ENCODE data around the gene EHMT1.

The EHMT1 gene

DNA sequence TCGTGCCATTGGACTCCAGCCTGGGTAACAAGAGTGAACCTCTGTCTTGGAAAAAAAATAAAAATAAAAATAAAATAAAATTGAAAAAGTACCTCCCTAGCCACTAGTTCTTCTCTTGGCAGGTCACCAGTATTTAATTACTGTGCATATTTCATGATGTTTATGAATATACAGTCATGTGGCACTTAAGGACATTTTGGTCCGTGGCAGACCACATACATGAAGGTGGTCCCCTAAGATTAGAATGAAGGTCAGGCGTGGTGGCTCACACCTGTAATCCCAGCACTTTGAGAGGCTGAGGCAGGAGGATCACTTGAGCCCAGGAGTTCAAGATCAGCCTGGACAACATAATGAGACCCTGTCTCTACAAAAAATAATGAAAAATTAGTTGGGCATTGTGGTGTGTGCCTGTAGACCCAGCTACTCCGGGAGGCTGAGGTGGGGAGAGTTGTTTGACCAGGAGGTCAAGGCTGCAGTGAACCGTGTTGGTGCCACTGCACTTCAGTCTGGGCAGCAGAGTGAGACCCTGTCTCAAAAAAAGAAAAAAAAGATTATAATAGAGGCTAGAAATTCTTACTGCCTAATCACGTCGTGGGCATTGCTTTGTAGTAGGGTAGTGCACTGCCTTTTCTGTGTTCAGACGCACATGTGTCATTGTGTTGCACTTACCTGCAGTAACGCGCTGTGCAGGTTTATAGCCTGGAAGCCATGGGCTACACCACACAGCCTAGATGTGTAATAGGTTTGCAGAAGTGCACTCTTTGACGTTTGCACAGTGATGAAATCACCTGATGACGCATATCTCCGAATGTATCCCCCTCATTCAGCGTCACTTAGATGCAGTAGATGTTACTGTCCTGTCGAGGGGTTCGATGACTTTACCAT, 12.8 kb downstream of the EHMT1 start:
- no peak for DNase-seq
- Mint-ChIP-seq H3K9me3 (no peaks in the 10 kb centered on the region), H3K36me3 (ENCODE audit: insufficient read depth) (peaks cover 28% of the 10 kb centered on the region), H3K27ac (peak overlapping the region in 1 of 2 donors; percentile 79), H3K4me3 (no peak overlapping the region), H3K4me1 (ENCODE audit: low read depth in 2 of 2) (peaks cover 40 to 45% of the 10 kb centered on the region in 2 donors), H3K27me3 (no peaks in the 10 kb centered on the region)
- no peak for ATAC-seq (replicated peaks)

DNA sequence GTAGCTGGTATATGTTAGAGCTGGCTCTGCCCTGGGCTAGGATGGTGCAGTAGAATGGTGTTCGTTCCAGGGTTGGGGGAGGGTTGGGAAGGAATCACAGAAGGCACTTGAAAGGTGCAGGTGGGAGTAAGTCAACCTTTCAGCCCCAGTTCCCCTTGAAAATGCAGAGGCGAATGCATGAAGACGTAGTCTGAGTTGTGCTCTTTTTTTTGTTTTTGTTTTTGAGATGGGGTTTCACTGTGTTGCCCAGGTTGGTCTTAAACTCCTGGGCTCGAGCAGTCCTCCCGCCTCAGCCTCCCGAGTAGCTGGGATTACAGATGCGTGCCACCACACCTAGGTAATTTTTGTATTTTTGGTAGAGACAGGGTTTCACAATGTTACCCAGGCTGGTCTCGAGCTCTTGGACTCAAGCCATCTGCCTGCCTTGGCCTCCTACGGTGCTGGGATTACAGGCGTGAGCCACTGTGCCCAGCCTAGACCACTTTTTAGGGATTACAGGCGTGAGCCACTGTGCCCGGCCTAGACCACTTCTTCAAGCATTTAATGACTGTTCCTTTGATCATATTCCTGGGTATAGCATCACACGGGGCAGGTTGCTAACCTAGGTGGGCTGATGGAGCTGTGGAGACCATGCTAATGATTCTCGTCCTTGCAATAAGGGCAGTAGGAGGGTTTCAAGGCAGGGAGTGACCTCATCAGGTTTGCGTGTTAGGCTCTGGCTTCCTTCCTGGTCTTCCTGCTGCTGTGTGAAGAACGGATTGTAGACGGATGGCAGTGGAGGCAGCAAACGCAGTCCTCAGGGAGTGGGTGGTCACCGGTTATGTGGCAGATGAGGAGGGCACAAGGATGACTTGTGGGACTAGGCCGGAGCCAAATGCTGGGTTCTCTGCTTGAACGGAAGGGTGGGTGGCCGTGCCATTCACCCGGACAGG, 13.7 kb downstream of the EHMT1 start:
- Mint-ChIP-seq H3K4me3 (peak overlapping the region in 1 of 2 donors; percentile 12), H3K9me3 (no peaks in the 10 kb centered on the region), H3K36me3 (ENCODE audit: insufficient read depth) (peaks cover 22% of the 10 kb centered on the region), H3K27me3 (no peaks in the 10 kb centered on the region), H3K4me1 (ENCODE audit: low read depth in 2 of 2) (peaks cover 40 to 45% of the 10 kb centered on the region in 2 donors), H3K27ac (peak overlapping the region; percentile 14 to 17)
- DNase-seq (no peak), ATAC-seq (replicated peaks) (no peak)

DNA sequence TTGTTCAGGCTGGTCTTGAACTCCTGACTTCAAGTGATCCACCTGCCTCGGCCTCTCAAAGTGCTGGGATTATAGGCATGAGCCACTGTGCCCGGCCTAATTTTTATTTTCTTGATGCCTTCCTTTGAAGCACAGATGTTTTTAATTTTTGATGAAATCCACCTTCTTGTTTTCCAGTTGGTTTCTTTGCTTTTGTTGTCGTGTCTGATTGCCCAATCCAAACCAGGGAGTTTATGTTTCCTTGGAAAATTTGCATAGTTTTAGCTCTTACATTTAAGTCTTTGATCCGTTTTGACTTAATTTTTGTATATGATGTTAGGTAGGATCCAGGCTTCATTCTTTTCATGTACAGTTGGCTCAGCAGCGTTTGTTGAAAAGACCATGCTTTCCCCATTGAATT, 15.2 kb downstream of the EHMT1 start:
- H3K4me3 Mint-ChIP-seq = no peak overlapping the region
- DNase-seq (no peak), ATAC-seq (replicated peaks) (no peak)
- no peaks in the 10 kb centered on the region for H3K27me3 Mint-ChIP-seq
- peaks cover 38 to 43% of the 10 kb centered on the region in 2 donors for H3K4me1 Mint-ChIP-seq (ENCODE audit: low read depth in 2 of 2)
- H3K9me3 Mint-ChIP-seq = no peaks in the 10 kb centered on the region
- H3K27ac Mint-ChIP-seq = peak overlapping the region in 1 of 2 donors; percentile 82
- peaks cover 22% of the 10 kb centered on the region for H3K36me3 Mint-ChIP-seq (ENCODE audit: insufficient read depth)

DNA sequence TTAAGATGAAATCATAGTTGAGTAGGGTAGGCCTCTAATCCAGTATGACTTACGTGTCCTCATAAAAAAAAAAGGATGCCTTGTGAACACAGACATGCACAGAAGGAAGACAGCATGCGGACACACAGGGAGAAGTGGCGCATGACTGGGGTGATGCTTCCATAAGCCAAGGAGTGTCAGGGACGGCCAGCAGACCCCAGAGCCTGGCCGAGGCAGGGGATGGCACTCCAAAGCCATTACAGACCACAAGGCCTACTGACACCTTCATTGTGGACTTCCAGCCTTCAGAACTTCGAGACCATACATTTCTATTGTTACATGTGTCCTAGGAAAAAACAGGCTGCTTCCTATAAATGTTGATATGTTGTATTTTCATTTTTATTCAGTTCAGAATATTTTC, 19.9 kb downstream of the EHMT1 start:
- ATAC-seq (replicated peaks) = no peak
- peak overlapping the region; percentile 67 for H3K4me3 Mint-ChIP-seq
- no peaks in the 10 kb centered on the region for H3K27me3 Mint-ChIP-seq
- H3K9me3 Mint-ChIP-seq = no peaks in the 10 kb centered on the region
- peaks cover 23% of the 10 kb centered on the region for H3K36me3 Mint-ChIP-seq (ENCODE audit: insufficient read depth)
- peaks cover 40 to 45% of the 10 kb centered on the region in 2 donors for H3K4me1 Mint-ChIP-seq (ENCODE audit: low read depth in 2 of 2)
- DNase-seq = no peak
- H3K27ac Mint-ChIP-seq = peak overlapping the region; percentile 84 to 88

DNA sequence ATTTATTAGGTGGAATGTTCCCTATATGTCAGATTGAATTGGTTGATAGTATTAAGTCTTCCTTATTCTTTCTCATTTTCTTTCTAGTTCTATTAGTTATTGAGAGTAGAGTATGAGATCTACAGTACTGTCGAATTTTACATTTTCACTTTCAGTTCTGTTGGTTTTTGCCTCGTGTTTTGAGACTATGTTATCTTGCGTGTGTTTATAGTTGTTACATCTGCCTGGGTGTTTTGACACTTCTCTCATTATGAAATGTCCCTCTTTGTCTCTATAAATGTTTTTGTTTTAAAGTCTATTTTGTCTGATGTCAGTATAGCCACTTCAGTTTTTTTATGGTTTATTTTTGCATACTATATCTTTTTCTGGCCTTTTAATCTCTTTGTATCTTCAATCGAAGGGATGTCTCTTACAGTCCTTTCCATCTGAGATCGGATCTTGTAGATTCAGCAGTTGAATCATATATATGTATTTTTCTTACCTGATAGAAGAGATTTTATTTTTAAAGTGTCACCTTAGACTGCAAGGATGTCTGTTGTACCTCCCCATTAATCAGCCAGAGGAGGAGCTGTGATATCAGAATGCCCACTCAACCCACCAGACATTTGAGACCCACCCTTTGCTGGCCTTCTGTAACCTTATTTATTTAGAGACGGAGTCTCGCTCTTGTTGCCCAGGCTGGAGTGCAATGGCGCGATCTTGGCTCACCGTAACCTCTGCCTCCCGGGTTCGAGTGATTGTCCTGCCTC, 20.7 kb downstream of the EHMT1 start:
- DNase-seq (no peak), ATAC-seq (replicated peaks) (peak; percentile 97)
- no peaks in the 10 kb centered on the region for H3K9me3 Mint-ChIP-seq
- peak overlapping the region; percentile 67 for H3K4me3 Mint-ChIP-seq
- H3K27me3 Mint-ChIP-seq = no peaks in the 10 kb centered on the region
- peak overlapping the region; percentile 84 to 88 for H3K27ac Mint-ChIP-seq
- peaks cover 27% of the 10 kb centered on the region for H3K36me3 Mint-ChIP-seq (ENCODE audit: insufficient read depth)
- H3K4me1 Mint-ChIP-seq (ENCODE audit: low read depth in 2 of 2) = peaks cover 39 to 44% of the 10 kb centered on the region in 2 donors

DNA sequence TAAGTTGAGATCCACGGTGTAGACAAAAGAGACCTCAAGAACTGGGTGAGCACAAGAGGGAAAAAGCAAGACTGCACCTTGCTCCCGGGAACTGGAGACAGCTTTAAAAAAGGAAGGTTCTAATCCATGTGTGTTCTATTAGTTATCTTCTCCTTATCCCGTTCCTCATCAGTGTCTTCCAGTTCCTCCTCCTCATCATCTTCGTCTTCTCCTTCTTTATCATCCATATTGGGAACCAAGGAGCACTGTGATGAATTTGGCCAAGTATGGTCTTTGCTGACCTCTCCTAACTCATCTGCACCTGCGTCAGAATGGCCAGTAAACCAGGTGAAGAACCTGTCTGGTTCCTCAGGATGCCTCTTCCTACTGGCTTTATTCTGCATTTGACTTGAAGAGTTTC, 22.1 kb downstream of the EHMT1 start:
- ATAC-seq (replicated peaks) = no peak
- H3K4me3 Mint-ChIP-seq = peak overlapping the region in 1 of 2 donors; percentile 5
- H3K4me1 Mint-ChIP-seq (ENCODE audit: low read depth in 2 of 2) = peaks cover 39 to 42% of the 10 kb centered on the region in 2 donors
- no peaks in the 10 kb centered on the region for H3K27me3 Mint-ChIP-seq
- H3K9me3 Mint-ChIP-seq = no peaks in the 10 kb centered on the region
- peak overlapping the region; percentile 84 to 88 for H3K27ac Mint-ChIP-seq
- no peak for DNase-seq
- peaks cover 27% of the 10 kb centered on the region for H3K36me3 Mint-ChIP-seq (ENCODE audit: insufficient read depth)

DNA sequence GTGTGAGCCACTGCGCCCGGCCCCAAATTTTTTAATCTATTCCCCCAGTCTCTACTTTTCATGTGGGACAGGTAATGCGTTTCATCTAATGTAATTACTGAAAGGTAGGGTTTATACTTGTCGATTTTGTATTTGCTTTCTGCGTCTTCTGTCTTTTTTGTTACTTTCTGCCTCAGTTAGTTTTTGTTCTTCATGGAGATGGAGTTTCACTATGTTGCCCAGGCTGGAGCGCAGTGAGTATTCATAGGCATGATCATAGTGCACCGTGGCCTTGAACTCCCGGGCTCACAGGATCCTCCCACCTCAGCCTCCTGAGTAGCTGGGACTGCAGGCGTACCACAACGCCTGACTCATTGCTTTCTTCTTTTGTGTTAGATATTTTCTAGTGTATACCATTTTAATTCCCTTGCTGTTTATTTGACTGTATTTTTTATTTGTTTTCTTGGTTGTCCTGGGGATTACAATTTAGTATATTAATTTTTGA, 23.4 kb downstream of the EHMT1 start:
- H3K27me3 Mint-ChIP-seq = no peaks in the 10 kb centered on the region
- H3K4me3 Mint-ChIP-seq = no peak overlapping the region
- peak overlapping the region in 1 of 2 donors; percentile 42 for H3K27ac Mint-ChIP-seq
- peaks cover 34% of the 10 kb centered on the region for H3K36me3 Mint-ChIP-seq (ENCODE audit: insufficient read depth)
- H3K4me1 Mint-ChIP-seq (ENCODE audit: low read depth in 2 of 2) = peaks cover 41 to 49% of the 10 kb centered on the region in 2 donors
- DNase-seq (no peak), ATAC-seq (replicated peaks) (no peak)
- H3K9me3 Mint-ChIP-seq = no peaks in the 10 kb centered on the region

DNA sequence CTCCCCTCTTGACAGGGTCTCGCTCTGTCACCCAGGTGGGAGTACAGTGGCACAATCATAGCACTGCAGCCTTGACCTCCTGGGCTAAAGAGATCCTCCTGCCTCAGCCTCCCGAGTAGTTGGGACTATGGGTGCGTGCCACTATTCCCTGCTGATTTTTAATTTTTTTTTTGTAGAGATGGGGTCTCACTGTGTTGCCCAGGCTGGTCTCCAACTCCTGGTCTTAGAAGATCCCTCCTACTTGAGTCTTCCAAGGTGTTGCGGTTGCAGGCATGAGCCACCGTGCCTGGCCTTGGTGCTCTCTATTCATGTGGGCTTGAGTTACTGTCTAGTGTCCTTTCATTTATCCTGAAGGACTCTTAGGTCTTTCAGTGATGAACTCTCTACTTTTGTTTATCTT, 24.1 kb downstream of the EHMT1 start:
- DNase-seq = no peak
- Mint-ChIP-seq H3K27me3 (no peaks in the 10 kb centered on the region), H3K36me3 (ENCODE audit: insufficient read depth) (peaks cover 35% of the 10 kb centered on the region), H3K9me3 (no peaks in the 10 kb centered on the region), H3K27ac (no peak overlapping the region), H3K4me1 (ENCODE audit: low read depth in 2 of 2) (peaks cover 43 to 53% of the 10 kb centered on the region in 2 donors), H3K4me3 (no peak overlapping the region)
- no peak for ATAC-seq (replicated peaks)

DNA sequence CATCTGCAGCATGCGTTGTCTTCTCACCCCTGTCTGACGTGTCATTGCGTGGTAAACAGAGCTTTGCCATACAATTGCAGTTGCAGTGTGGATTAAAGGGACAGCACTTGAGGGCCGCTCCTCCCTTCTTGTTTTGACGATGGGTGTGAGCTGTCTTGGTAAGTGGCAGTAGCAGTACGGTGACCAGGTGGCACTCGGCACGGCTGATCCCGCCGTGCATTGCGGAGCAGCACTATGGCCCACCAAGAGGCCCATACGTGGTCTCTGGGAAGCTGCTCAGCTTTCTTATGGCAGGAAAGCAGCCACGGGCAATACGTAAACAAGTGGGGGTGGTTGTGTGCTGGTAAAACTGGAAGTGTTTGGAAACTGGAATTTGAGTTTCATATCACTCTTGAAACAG, 25.1 kb downstream of the EHMT1 start:
- Mint-ChIP-seq H3K4me1 (ENCODE audit: low read depth in 2 of 2) (peaks cover 42 to 54% of the 10 kb centered on the region in 2 donors), H3K9me3 (no peaks in the 10 kb centered on the region), H3K4me3 (no peak overlapping the region), H3K36me3 (ENCODE audit: insufficient read depth) (peaks cover 33% of the 10 kb centered on the region), H3K27ac (no peak overlapping the region), H3K27me3 (no peaks in the 10 kb centered on the region)
- no peak for ATAC-seq (replicated peaks)
- no peak for DNase-seq

DNA sequence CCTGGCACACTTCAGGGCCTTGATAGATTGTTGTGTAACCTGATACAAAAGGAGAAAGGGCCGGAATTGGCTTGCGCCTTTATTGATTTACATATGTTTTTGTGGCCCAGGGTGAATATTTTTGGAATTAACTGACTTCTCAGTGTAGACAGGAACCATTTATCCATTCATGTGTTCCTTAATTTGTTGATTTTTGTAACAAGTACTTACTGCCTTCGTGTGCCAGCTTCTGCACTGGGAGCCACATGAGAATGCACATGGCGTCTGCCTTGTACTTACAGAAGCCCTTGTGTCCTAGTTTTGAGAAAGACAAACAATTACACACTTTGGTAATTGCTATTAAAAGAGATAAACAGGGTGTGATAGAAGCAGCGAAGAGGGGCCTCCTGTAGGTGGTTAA, 26.4 kb downstream of the EHMT1 start:
- DNase-seq = no peak
- H3K4me1 Mint-ChIP-seq (ENCODE audit: low read depth in 2 of 2) = peaks cover 38 to 55% of the 10 kb centered on the region in 2 donors
- no peak for ATAC-seq (replicated peaks)

DNA sequence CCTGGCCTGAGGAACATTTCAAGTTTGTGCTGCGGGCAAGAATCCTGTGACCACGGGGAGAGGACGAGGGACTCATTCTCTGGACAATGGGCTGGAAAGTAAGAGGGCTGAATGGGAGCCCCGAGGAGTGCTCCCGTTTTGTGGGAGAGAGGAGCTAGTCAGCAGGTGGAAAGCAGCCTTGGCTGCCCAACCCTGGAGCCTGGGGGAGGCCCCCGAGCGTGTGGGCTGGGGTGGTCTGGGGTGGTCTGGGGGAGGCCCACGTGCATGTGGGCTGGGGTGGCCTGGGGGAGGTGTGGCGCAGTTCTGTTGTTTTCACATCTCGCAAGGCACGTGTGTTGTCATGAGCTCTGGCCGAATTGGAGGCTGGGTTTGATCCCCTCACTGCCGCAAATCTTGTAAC, 27.5 kb downstream of the EHMT1 start:
- H3K4me3 Mint-ChIP-seq = no peak overlapping the region
- peaks cover 34 to 54% of the 10 kb centered on the region in 2 donors for H3K4me1 Mint-ChIP-seq (ENCODE audit: low read depth in 2 of 2)
- H3K27me3 Mint-ChIP-seq = no peaks in the 10 kb centered on the region
- H3K27ac Mint-ChIP-seq = peak overlapping the region in 1 of 2 donors; percentile 29
- H3K9me3 Mint-ChIP-seq = no peaks in the 10 kb centered on the region
- ATAC-seq (replicated peaks) (no peak), DNase-seq (no peak)
- H3K36me3 Mint-ChIP-seq (ENCODE audit: insufficient read depth) = peaks cover 38% of the 10 kb centered on the region

More for the DNA sequence above, 26.4 kb downstream of the EHMT1 start:
- H3K36me3 Mint-ChIP-seq (ENCODE audit: insufficient read depth) = peaks cover 32% of the 10 kb centered on the region
- no peak overlapping the region for H3K4me3 Mint-ChIP-seq
- no peaks in the 10 kb centered on the region for H3K9me3 Mint-ChIP-seq
- H3K27ac Mint-ChIP-seq = no peak overlapping the region
- H3K27me3 Mint-ChIP-seq = no peaks in the 10 kb centered on the region

DNA sequence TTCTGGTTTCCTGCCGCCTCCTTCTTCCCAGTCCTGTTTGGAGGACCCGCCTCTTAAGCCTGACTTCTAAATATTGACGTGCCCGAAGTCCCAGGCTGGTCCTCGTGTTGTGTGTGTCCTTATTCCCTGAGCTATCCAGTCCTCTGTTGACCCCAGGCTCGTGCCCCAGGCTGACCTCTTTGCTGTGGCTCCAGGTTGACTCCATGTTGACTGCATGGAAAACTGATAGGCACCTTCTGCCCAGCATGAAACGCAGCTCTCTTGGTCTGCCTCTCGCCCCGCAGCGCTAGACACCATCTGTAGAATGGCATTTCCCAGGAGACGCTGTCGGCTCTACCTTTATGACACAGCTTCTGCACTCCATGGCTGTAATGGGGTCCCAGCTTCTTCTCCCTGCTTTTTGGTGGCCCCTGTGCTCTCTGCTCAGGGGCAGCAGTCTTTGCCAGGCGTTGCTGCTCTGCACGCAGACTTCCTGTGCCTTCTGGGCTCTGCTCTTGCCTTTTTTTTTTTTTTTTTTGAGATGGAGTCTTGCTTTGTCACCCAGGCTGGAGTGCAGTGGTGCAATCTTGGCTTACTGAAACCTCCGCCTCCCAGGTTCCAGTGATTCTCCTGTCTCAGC, 28.4 kb downstream of the EHMT1 start:
- peaks cover 37% of the 10 kb centered on the region for H3K36me3 Mint-ChIP-seq (ENCODE audit: insufficient read depth)
- no peak overlapping the region for H3K4me3 Mint-ChIP-seq

More for the DNA sequence above, 28.4 kb downstream of the EHMT1 start:
- Mint-ChIP-seq H3K27ac (peak overlapping the region; percentile 6 to 29), H3K27me3 (no peaks in the 10 kb centered on the region), H3K4me1 (ENCODE audit: low read depth in 2 of 2) (peaks cover 30 to 52% of the 10 kb centered on the region in 2 donors), H3K9me3 (no peaks in the 10 kb centered on the region)
- DNase-seq (no peak), ATAC-seq (replicated peaks) (no peak)
